Caco-2 (cell line): ENCODE measurements around the gene PHB1. TPM values are rescaled to one million over a fixed set of nuclear protein-coding genes. Genes with fewer than 3 reads are reported as not detected.

ENCODE experiments used
- BruUV-seq: library from RNA; stranded (reverse); fragments of 400-500 nt; replicated peaks from 2 replicates; lab custom pipeline; 2021; lab: Mats Ljungman, UMichigan
- CTCF ChIA-PET: fragments of 300-600 bp; sonication (Branson Sonifier 250); formaldehyde crosslinking; loops from one replicate; lab custom pipeline; 2022; ENCODE audit warnings: antibody characterized with exemption; lab: Charles Lee
- POLR2A ChIA-PET: fragments of 300-600 bp; sonication (Branson Sonifier 250); formaldehyde crosslinking; loops from one replicate; lab custom pipeline; 2022; ENCODE audit warnings: antibody characterized with exemption; lab: Charles Lee
- DNase-seq, 2 experiments: peaks; one replicate each; pipeline versions ENCODE4 v3.0.0 to v3.0.0-alpha.2; 2020 to 2022
- H3K27me3 ChIP-seq: replicated peaks from 2 replicates; pipeline ENCODE4 v1.6.0; 2011; ENCODE audit warnings: low read length; ENCODE audit not compliant: control insufficient read depth, insufficient read depth
- H3K36me3 ChIP-seq: 2 replicates; pipeline ENCODE4 v1.5.1; 2011; ENCODE audit warnings: low read length; ENCODE audit not compliant: control insufficient read depth, insufficient read depth
- H3K4me1 ChIP-seq: fragments of 250-450 bp; sonication (Bioruptor Pico); 2 replicates; pipeline ENCODE4 v1.5.1; 2020; ENCODE audit warnings: mild to moderate bottlenecking
- H3K4me3 ChIP-seq: 2 replicates; pipeline ENCODE4 v1.5.1; 2011; ENCODE audit warnings: low read depth, mild to moderate bottlenecking, control low read depth, low read length
- H3K9me3 ChIP-seq: fragments of 250-450 bp; sonication (Bioruptor Pico); 2 replicates; pipeline ENCODE4 v1.5.1; 2020; ENCODE audit warnings: mild to moderate bottlenecking, moderate library complexity
- H3K27ac Mint-ChIP-seq: one replicate; pipeline ENCODE4 v1.8.0; 2022; ENCODE audit warnings: mixed read lengths; ENCODE audit not compliant: unreplicated experiment
- H3K27me3 Mint-ChIP-seq: one replicate; pipeline ENCODE4 v1.8.0; 2022; ENCODE audit warnings: mixed read lengths; ENCODE audit not compliant: insufficient read depth, unreplicated experiment
- H3K36me3 Mint-ChIP-seq: one replicate; pipeline ENCODE4 v1.8.0; 2022; ENCODE audit warnings: mild to moderate bottlenecking, mixed read lengths; ENCODE audit not compliant: insufficient read depth, unreplicated experiment
- H3K4me1 Mint-ChIP-seq: one replicate; pipeline ENCODE4 v1.8.0; 2022; ENCODE audit warnings: low read depth, mixed read lengths; ENCODE audit not compliant: unreplicated experiment
- H3K4me3 Mint-ChIP-seq: one replicate; pipeline ENCODE4 v1.8.0; 2022; ENCODE audit warnings: mild to moderate bottlenecking, moderate library complexity, mixed read lengths; ENCODE audit not compliant: unreplicated experiment
- H3K9me3 Mint-ChIP-seq: one replicate; pipeline ENCODE4 v1.8.0; 2022; ENCODE audit warnings: mixed read lengths; ENCODE audit not compliant: unreplicated experiment
- CTCF ChIP-seq, 2 experiments: fragments of 200-600 bp in 1 of 2; IDR thresholded peaks; 1 replicate in 1 of 2; 2 replicates in 1 of 2; pipeline versions ENCODE4 v1.5.1 to v1.8.0; 2011 to 2022; ENCODE audit warnings: antibody characterized with exemption in 1 of 2, control low read depth in 1 of 2, inconsistent platforms in 1 of 2, low read depth in 1 of 2, low read length in 1 of 2, mild to moderate bottlenecking in 1 of 2, moderate library complexity in 1 of 2; ENCODE audit not compliant: insufficient read depth in 1 of 2, severe bottlenecking in 1 of 2, unreplicated experiment in 1 of 2
- intact Hi-C: fragments of 100-400 bp; cut with micrococcal nuclease; formaldehyde crosslinking; loops from one replicate; pipeline ENCODE4 v1.10.0; 2022; ENCODE audit not compliant: unreplicated experiment
- total RNA-seq: library from RNA; stranded (reverse); gene quantifications from 2 replicates; pipeline ENCODE4 v1.2.3, GENCODE V29; 2022

Gene PHB1
- total RNA-seq, 1 experiment from 2014 or later, result 761 TPM

- Mint-ChIP-seq H3K4me3 (no peak overlapping the region), H3K27ac (no peak overlapping the region), H3K9me3 (no peaks in the 10 kb centered on the region), H3K27me3 (no peaks in the 10 kb centered on the region), H3K36me3 (no peaks in the 10 kb centered on the region), H3K4me1 (no peaks in the 10 kb centered on the region)
- no peak for DNase-seq
- ChIA-PET CTCF (interaction anchor here (0.6 kb wide), 2 partner anchors 12 to 105 kb away, joined by 3 to 5 read pairs; no protein-coding TSS in a partner anchor), POLR2A (no interaction called here)
- H3K4me1 ChIP-seq, result peaks cover 9% of the 10 kb centered on the region; the same call in 1 of the 2 replicates
- H3K9me3 ChIP-seq, result no peaks in the 10 kb centered on the region
- no peak overlapping the region for H3K4me3 ChIP-seq
- intact Hi-C loops, result no loop called here
- no TSS peak for BruUV-seq
- no peak for TF ChIP-seq CTCF (IDR thresholded peaks at IDR 0.05; ENCODE audit: insufficient read depth in 1 of 2, low read depth in 1 of 2, low read length in 1 of 2, severe bottlenecking in 1 of 2, unreplicated experiment in 1 of 2)
- H3K36me3 ChIP-seq, result no peaks in the 10 kb centered on the region
- no peaks in the 10 kb centered on the region for H3K27me3 ChIP-seq
Measured at GRCh38 chr17:49388290-49388640, 26.4 kb downstream of the PHB1 start.

GRCh38 chr17:49387498-49388289 is 27.0 kb downstream of the PHB1 start:
- Mint-ChIP-seq H3K4me1 (no peaks in the 10 kb centered on the region), H3K36me3 (no peaks in the 10 kb centered on the region), H3K9me3 (no peaks in the 10 kb centered on the region), H3K27me3 (no peaks in the 10 kb centered on the region), H3K4me3 (no peak overlapping the region), H3K27ac (no peak overlapping the region)
- ChIA-PET CTCF (interaction anchor here (0.6 kb wide), 1 partner anchor 104 kb away, joined by 5 read pairs; no protein-coding TSS in a partner anchor), POLR2A (no interaction called here)
- no peak for DNase-seq
- peaks cover 9% of the 10 kb centered on the region; the same call in 1 of the 2 replicates for H3K4me1 ChIP-seq
- TF ChIP-seq CTCF (IDR thresholded peaks at IDR 0.05; ENCODE audit: insufficient read depth in 1 of 2, low read depth in 1 of 2, low read length in 1 of 2, severe bottlenecking in 1 of 2, unreplicated experiment in 1 of 2), result no peak
- no peak overlapping the region for H3K4me3 ChIP-seq
- intact Hi-C loops, result no loop called here
- no peaks in the 10 kb centered on the region for H3K27me3 ChIP-seq
- H3K9me3 ChIP-seq, result no peaks in the 10 kb centered on the region
- no TSS peak for BruUV-seq
- no peaks in the 10 kb centered on the region for H3K36me3 ChIP-seq

GRCh38 chr17:49386373-49386772 is 28.3 kb downstream of the PHB1 start:
- DNase-seq, result no peak
- ChIA-PET CTCF (interaction anchor here (1.1 to 1.6 kb wide), 2 partner anchors 10 to 24 kb away, joined by 4 to 7 read pairs; partner anchors contain the start of gene ZNF652), POLR2A (interaction anchor here (0.6 kb wide), 1 partner anchor 12 kb away, joined by 3 read pairs; no protein-coding TSS in a partner anchor)
- Histone ChIP-seq H3K36me3 (no peaks in the 10 kb centered on the region), H3K9me3 (no peaks in the 10 kb centered on the region), H3K4me3 (no peak overlapping the region), H3K27me3 (no peaks in the 10 kb centered on the region), H3K4me1 (peaks cover 9% of the 10 kb centered on the region; the same call in 1 of the 2 replicates)
- Mint-ChIP-seq H3K4me1 (no peaks in the 10 kb centered on the region), H3K27me3 (no peaks in the 10 kb centered on the region), H3K9me3 (no peaks in the 10 kb centered on the region), H3K27ac (no peak overlapping the region), H3K36me3 (no peaks in the 10 kb centered on the region), H3K4me3 (no peak overlapping the region)
- intact Hi-C loops, result no loop called here
- BruUV-seq, result no TSS peak
- TF ChIP-seq CTCF (IDR thresholded peaks at IDR 0.05; ENCODE audit: insufficient read depth in 1 of 2, low read depth in 1 of 2, low read length in 1 of 2, severe bottlenecking in 1 of 2, unreplicated experiment in 1 of 2), result no peak
